PFSK-1 (cell line): Measurements from ENCODE around the gene DNAAF1. TPM values are rescaled to one million over a fixed set of nuclear protein-coding genes. Genes with fewer than 3 reads are reported as not detected.

Experiments
- FOXP2 ChIP-seq: optimal IDR thresholded peaks from 2 replicates; pipeline ENCODE3; 2011; ENCODE audit warnings: borderline replicate concordance, control low read depth, inconsistent platforms; ENCODE audit not compliant: insufficient read depth; ENCODE audit errors: extremely low read length, extremely low read depth
- POLR2AphosphoS5 ChIP-seq: IDR thresholded peaks from 2 replicates; pipeline ENCODE4 v1.6.1; 2012; ENCODE audit warnings: low read depth, mild to moderate bottlenecking, control low read depth, low read length, moderate library complexity
- SIN3A ChIP-seq: IDR thresholded peaks from 2 replicates; pipeline ENCODE4 v1.6.1; 2012; ENCODE audit warnings: mild to moderate bottlenecking, low read length, moderate library complexity, borderline replicate concordance; ENCODE audit not compliant: insufficient read depth
- TAF1 ChIP-seq: IDR thresholded peaks from 2 replicates; pipeline ENCODE4 v1.6.1; 2012; ENCODE audit warnings: low read length, control low read depth, borderline replicate concordance; ENCODE audit not compliant: insufficient read depth
- polyA plus RNA-seq: library from polyadenylated mRNA; unstranded; fragments of >200 nt; gene quantifications from one replicate; pipeline ENCODE4 v1.2.1, GENCODE V29; 2012; ENCODE audit warnings: low read depth, missing spikeins; ENCODE audit not compliant: insufficient read length
- TF ChIP-seq, protein P1 (sequence below), 2 experiments: IDR thresholded peaks; 2 replicates each; pipeline versions ENCODE4 v1.6.1 to v1.8.0; 2011 to 2012; ENCODE audit warnings: low read depth in 2 of 2, low read length in 2 of 2, control low read depth in 1 of 2, inconsistent platforms in 1 of 2, mild to moderate bottlenecking in 1 of 2, moderate library complexity in 1 of 2; ENCODE audit not compliant: insufficient read depth in 1 of 2

The DNAAF1 gene
- polyA plus RNA-seq = 0.24 TPM

- peak; percentile 12 for TF ChIP-seq FOXP2
- TF ChIP-seq POLR2AphosphoS5 = peak; percentile 54; the same call in 1 of the 2 replicates
- TF ChIP-seq SIN3A = 0 out of 2 replicates have a peak, but pooled peaks have one; percentile 67
- TF ChIP-seq TAF1 = no peak
- TF ChIP-seq, protein P1, sequence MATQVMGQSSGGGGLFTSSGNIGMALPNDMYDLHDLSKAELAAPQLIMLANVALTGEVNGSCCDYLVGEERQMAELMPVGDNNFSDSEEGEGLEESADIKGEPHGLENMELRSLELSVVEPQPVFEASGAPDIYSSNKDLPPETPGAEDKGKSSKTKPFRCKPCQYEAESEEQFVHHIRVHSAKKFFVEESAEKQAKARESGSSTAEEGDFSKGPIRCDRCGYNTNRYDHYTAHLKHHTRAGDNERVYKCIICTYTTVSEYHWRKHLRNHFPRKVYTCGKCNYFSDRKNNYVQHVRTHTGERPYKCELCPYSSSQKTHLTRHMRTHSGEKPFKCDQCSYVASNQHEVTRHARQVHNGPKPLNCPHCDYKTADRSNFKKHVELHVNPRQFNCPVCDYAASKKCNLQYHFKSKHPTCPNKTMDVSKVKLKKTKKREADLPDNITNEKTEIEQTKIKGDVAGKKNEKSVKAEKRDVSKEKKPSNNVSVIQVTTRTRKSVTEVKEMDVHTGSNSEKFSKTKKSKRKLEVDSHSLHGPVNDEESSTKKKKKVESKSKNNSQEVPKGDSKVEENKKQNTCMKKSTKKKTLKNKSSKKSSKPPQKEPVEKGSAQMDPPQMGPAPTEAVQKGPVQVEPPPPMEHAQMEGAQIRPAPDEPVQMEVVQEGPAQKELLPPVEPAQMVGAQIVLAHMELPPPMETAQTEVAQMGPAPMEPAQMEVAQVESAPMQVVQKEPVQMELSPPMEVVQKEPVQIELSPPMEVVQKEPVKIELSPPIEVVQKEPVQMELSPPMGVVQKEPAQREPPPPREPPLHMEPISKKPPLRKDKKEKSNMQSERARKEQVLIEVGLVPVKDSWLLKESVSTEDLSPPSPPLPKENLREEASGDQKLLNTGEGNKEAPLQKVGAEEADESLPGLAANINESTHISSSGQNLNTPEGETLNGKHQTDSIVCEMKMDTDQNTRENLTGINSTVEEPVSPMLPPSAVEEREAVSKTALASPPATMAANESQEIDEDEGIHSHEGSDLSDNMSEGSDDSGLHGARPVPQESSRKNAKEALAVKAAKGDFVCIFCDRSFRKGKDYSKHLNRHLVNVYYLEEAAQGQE (IDR thresholded peaks at IDR 0.05; ENCODE audit: insufficient read depth in 1 of 2, low read depth in 2 of 2, low read length in 2 of 2) = no peak
Observed at GRCh38 chr16:84144859-84145639, at the start of gene DNAAF1, which contains the start of gene HSDL1. TSS of gene DNAAF1 (plus strand) at chr16:84145308. CDS start at chr16:84145441, 133 bp downstream. TSS of gene HSDL1 (minus strand) at chr16:84145177. CDS start at chr16:84131321, 13,856 bp downstream.

DNA sequence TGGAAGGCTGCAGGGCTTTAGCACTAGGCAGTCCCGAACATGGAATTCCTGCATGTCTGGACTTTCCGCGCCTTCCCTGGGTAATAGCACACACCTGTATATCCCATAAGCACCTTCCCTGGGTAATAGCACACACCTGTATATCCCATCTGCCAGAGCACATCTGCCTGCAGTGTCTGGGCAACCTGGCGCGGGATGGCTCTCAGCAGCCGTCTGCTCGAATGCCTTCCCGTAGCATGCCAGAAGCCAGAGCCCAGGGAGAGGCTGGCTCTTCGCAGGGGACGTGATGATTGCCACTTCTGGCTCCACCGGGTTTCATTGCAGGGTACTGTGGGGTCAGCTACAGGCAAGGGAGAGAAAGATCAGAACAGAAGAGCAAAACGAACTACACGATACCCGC lies 49.6 kb upstream of the DNAAF1 start:
- TF ChIP-seq, protein P1 (IDR thresholded peaks at IDR 0.05; ENCODE audit: insufficient read depth in 1 of 2, low read depth in 2 of 2, low read length in 2 of 2) = no peak
- TF ChIP-seq SIN3A = no peak
- TF ChIP-seq POLR2AphosphoS5 = no peak
- no peak for TF ChIP-seq FOXP2
- no peak for TF ChIP-seq TAF1

GRCh38 chr16:84096447-84097005 lies 48.6 kb upstream of the DNAAF1 start:
- no peak for TF ChIP-seq TAF1
- no peak for TF ChIP-seq SIN3A
- TF ChIP-seq FOXP2 = no peak

GRCh38 chr16:84098939-84099338 lies 46.2 kb upstream of the DNAAF1 start:
- TF ChIP-seq SIN3A = no peak
- TF ChIP-seq, protein P1 (IDR thresholded peaks at IDR 0.05; ENCODE audit: insufficient read depth in 1 of 2, low read depth in 2 of 2, low read length in 2 of 2) = no peak
- TF ChIP-seq FOXP2 = no peak
- no peak for TF ChIP-seq TAF1
- TF ChIP-seq POLR2AphosphoS5 = no peak

- no peak for TF ChIP-seq SIN3A
- TF ChIP-seq FOXP2 = no peak
Observed at GRCh38 chr16:84103678-84104077, 41.4 kb upstream of the DNAAF1 start.
